Activated CD4-positive, alpha-beta memory T cell treated with anti-CD3 and anti-CD28 coated beads, Interleukin-2, amount 10 ng/mL, durations not matched to agents 7 days and 5 days (primary cell): Measurements from ENCODE around the gene OR4C15. TPM values are rescaled to one million over a fixed set of nuclear protein-coding genes. Genes with fewer than 3 reads are reported as not detected.

ENCODE experiments used
- CTCF ChIA-PET: fragments of 350-600 bp; sonication (Branson Sonifier 250); formaldehyde crosslinking; loops from one replicate; lab custom pipeline; 2021; ENCODE audit warnings: antibody characterized with exemption, inconsistent platforms; lab: Charles Lee
- POLR2A ChIA-PET: fragments of 350-600 bp; sonication (Branson Sonifier 250); formaldehyde crosslinking; loops from one replicate; lab custom pipeline; 2021; ENCODE audit warnings: antibody characterized with exemption; lab: Charles Lee
- DNase-seq: peaks from one replicate; pipeline ENCODE4 v3.0.0-alpha.2; 2020
- H3K27ac Mint-ChIP-seq: one replicate; pipeline ENCODE4 v1.8.0; 2021; ENCODE audit warnings: mild to moderate bottlenecking, mixed read lengths
- H3K27me3 Mint-ChIP-seq: one replicate; pipeline ENCODE4 v1.8.0; 2021; ENCODE audit warnings: mixed read lengths
- H3K36me3 Mint-ChIP-seq: one replicate; pipeline ENCODE4 v1.8.0; 2021; ENCODE audit warnings: low read depth, mixed read lengths
- H3K4me1 Mint-ChIP-seq: one replicate; pipeline ENCODE4 v1.8.0; 2021; ENCODE audit warnings: mixed read lengths
- H3K4me3 Mint-ChIP-seq: one replicate; pipeline ENCODE4 v1.8.0; 2021; ENCODE audit warnings: mild to moderate bottlenecking, mixed read lengths
- H3K9me3 Mint-ChIP-seq: one replicate; pipeline ENCODE4 v1.8.0; 2021; ENCODE audit warnings: mixed read lengths
- total RNA-seq, 2 experiments: library from RNA; stranded (reverse); gene quantifications; one replicate each; pipeline ENCODE4 v1.2.3, GENCODE V29; 2021

OR4C15 gene
- not detected for total RNA-seq

GRCh38 chr11:55554169-55554568, at the start of gene OR4C15:
TSS of gene OR4C15 (plus strand) at chr11:55554469. CDS start at chr11:55554469, 0 bp downstream.
- ChIA-PET POLR2A (no interaction called here), CTCF (no interaction called here)
- Mint-ChIP-seq H3K36me3 (no peaks in the 10 kb centered on the region), H3K9me3 (peaks cover 24% of the 10 kb centered on the region), H3K4me1 (no peaks in the 10 kb centered on the region), H3K27me3 (no peaks in the 10 kb centered on the region), H3K4me3 (no peak within 1 kb of the TSS), H3K27ac (no peak within 1 kb of the TSS)
- DNase-seq = no peak

DNA sequence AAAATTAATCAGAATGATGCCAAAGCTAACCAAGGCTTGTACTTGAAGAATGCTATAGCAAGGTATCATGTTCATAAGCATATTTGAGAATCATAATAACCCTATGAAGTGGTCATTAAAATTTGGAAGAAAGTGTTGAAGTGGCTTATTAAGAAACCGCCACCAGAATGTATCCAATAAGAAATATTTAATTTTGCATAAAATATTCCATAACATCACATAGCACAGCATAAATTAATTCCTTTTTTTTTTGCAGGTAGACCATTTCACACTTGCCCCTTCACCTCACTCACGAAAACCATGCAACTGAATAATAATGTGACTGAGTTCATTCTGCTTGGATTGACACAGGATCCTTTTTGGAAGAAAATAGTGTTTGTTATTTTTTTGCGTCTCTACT, 17.6 kb downstream of the OR4C15 start, which contains the start of gene OR4C16:
OR4C16 (plus strand) TSS at position 301 of the 400 bp plus-strand sequence; CDS start at position 301, 0 bp downstream.
- no peak within 1 kb of the TSS for H3K4me3 Mint-ChIP-seq
- no peak within 1 kb of the TSS for H3K27ac Mint-ChIP-seq
- no peaks in the 10 kb centered on the region for H3K36me3 Mint-ChIP-seq
- DNase-seq = no peak
- ChIA-PET CTCF (no interaction called here), POLR2A (no interaction called here)
- peaks cover 18% of the 10 kb centered on the region for H3K9me3 Mint-ChIP-seq
- no peaks in the 10 kb centered on the region for H3K4me1 Mint-ChIP-seq
- H3K27me3 Mint-ChIP-seq = no peaks in the 10 kb centered on the region

DNA sequence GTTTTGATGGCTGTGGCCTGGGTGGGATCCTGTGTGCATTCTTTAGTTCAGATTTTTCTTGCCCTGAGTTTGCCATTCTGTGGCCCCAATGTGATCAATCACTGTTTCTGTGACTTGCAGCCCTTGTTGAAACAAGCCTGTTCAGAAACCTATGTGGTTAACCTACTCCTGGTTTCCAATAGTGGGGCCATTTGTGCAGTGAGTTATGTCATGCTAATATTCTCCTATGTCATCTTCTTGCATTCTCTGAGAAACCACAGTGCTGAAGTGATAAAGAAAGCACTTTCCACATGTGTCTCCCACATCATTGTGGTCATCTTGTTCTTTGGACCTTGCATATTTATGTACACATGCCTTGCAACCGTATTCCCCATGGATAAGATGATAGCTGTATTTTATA, 18.3 kb downstream of the OR4C15 start:
- ChIA-PET POLR2A (no interaction called here), CTCF (no interaction called here)
- no peaks in the 10 kb centered on the region for H3K36me3 Mint-ChIP-seq
- H3K4me1 Mint-ChIP-seq = no peaks in the 10 kb centered on the region
- peaks cover 21% of the 10 kb centered on the region for H3K9me3 Mint-ChIP-seq
- H3K4me3 Mint-ChIP-seq = no peak overlapping the region
- no peak for DNase-seq
- no peak overlapping the region for H3K27ac Mint-ChIP-seq
- no peaks in the 10 kb centered on the region for H3K27me3 Mint-ChIP-seq

Other genes starting within 250 kb of the OR4C15 start
- not detected for gene OR4A16, start 211.3 kb upstream of the OR4C15 start, total RNA-seq
- not detected for gene OR4A15, start 186.5 kb upstream of the OR4C15 start, total RNA-seq
- gene OR4C16, start 17.7 kb downstream of the OR4C15 start, total RNA-seq = not detected
- gene OR4C11, start 53.2 kb downstream of the OR4C15 start, total RNA-seq = not detected
- not detected for gene OR4P4, start 80.6 kb downstream of the OR4C15 start, total RNA-seq
- not detected for gene OR4S2, start 93.9 kb downstream of the OR4C15 start, total RNA-seq
- gene OR4C6, start 107.7 kb downstream of the OR4C15 start, total RNA-seq = not detected
- gene OR5D13, start 219.0 kb downstream of the OR4C15 start, total RNA-seq = not detected
- gene OR5D14, start 241.1 kb downstream of the OR4C15 start, total RNA-seq = not detected